H1 (cell line): ENCODE measurements around the gene DOK1. TPM values are rescaled to one million over a fixed set of nuclear protein-coding genes. Genes with fewer than 3 reads are reported as not detected.

Source experiments
- CTCF ChIA-PET: fragments of 300-600 bp; sonication (Branson Sonifier 250); formaldehyde crosslinking; loops from one replicate; lab custom pipeline; 2021; ENCODE audit not compliant: partially characterized antibody; lab: Charles Lee
- POLR2A ChIA-PET: fragments of 300-600 bp; sonication (Branson Sonifier 250); formaldehyde crosslinking; loops from one replicate; lab custom pipeline; 2021; ENCODE audit warnings: inconsistent platforms; ENCODE audit not compliant: partially characterized antibody; lab: Charles Lee
- DNase-seq, 2 experiments: peaks; one replicate each; pipeline versions ENCODE4 v3.0.0 to v3.0.0-alpha.2; 2010 to 2022; ENCODE audit warnings: low spot score in 2 of 2, low read depth in 1 of 2, mixed read lengths in 1 of 2
- FAIRE-seq: peaks from 2 replicates; lab custom pipeline; 2011; peaks lifted over from hg19 to GRCh38; lab: Jason Lieb, UNC
- H2AFZ ChIP-seq: 2 replicates; pipeline ENCODE4 v1.8.1; 2012; ENCODE audit warnings: low read length, inconsistent platforms
- H2AK5ac ChIP-seq: 2 replicates; pipeline ENCODE4 v1.6.1; 2013; ENCODE audit warnings: low read depth, low read length
- H2BK120ac ChIP-seq: replicated peaks from 2 replicates; pipeline ENCODE3; 2013; ENCODE audit warnings: low read depth, low read length, inconsistent platforms
- H2BK12ac ChIP-seq: 2 replicates; pipeline ENCODE4 v1.6.1; 2013; ENCODE audit warnings: low read depth, low read length
- H2BK15ac ChIP-seq: 2 replicates; pipeline ENCODE4 v1.6.1; 2013; ENCODE audit warnings: low read length
- H2BK20ac ChIP-seq: 2 replicates; pipeline ENCODE4 v1.6.1; 2013; ENCODE audit warnings: low read length
- H2BK5ac ChIP-seq: 2 replicates; pipeline ENCODE4 v1.6.1; 2013; ENCODE audit warnings: low read depth, low read length
- H3K14ac ChIP-seq: 2 replicates; pipeline ENCODE4 v1.6.1; 2013; ENCODE audit warnings: inconsistent platforms; ENCODE audit not compliant: insufficient read length
- H3K18ac ChIP-seq: 2 replicates; pipeline ENCODE4 v1.6.1; 2013; ENCODE audit warnings: low read length; ENCODE audit errors: extremely low read depth
- H3K23ac ChIP-seq: 2 replicates; pipeline ENCODE4 v1.6.1; 2013; ENCODE audit warnings: inconsistent platforms; ENCODE audit not compliant: insufficient read length
- H3K23me2 ChIP-seq: 2 replicates; pipeline ENCODE4 v1.6.1; 2013; ENCODE audit warnings: low read depth, low read length
- H3K27ac ChIP-seq: 2 replicates; pipeline ENCODE4 v1.6.1; 2011; ENCODE audit warnings: low read depth, low read length, inconsistent platforms
- H3K27me3 ChIP-seq, 4 experiments: replicated peaks in 1 of 4; 1 replicate in 1 of 4; 2 replicates in 3 of 4; pipeline versions ENCODE4 v1.6.1 to v1.8.1; 2011 to 2013; ENCODE audit warnings: low read length in 3 of 4, mild to moderate bottlenecking in 3 of 4, inconsistent platforms in 2 of 4, mixed read lengths in 2 of 4, moderate library complexity in 1 of 4; ENCODE audit not compliant: control insufficient read depth in 3 of 4, insufficient read depth in 3 of 4; ENCODE audit errors: extremely low read depth in 1 of 4
- H3K36me3 ChIP-seq, 4 experiments: 2 replicates each; pipeline versions ENCODE4 v1.6.1 to v1.8.1; 2011 to 2013; ENCODE audit warnings: mild to moderate bottlenecking in 4 of 4, low read length in 3 of 4, moderate library complexity in 2 of 4, control low read depth in 1 of 4, inconsistent platforms in 1 of 4; ENCODE audit not compliant: insufficient read depth in 4 of 4, control insufficient read depth in 2 of 4
- H3K4ac ChIP-seq: replicated peaks from 2 replicates; pipeline ENCODE3; 2013; ENCODE audit warnings: low read length, low read depth, mixed read lengths, inconsistent platforms; ENCODE audit not compliant: insufficient read length
- H3K4me1 ChIP-seq, 4 experiments: replicated peaks in 1 of 4; 1 replicate in 1 of 4; 2 replicates in 3 of 4; pipeline versions ENCODE4 v1.6.1 to v1.8.1; 2011 to 2013; ENCODE audit warnings: low read length in 3 of 4, inconsistent platforms in 2 of 4, mixed read lengths in 1 of 4; ENCODE audit not compliant: insufficient read depth in 4 of 4, control insufficient read depth in 3 of 4
- H3K4me2 ChIP-seq, 2 experiments: 2 replicates each; pipeline versions ENCODE4 v1.6.1 to v1.8.1; 2011 to 2013; ENCODE audit warnings: low read depth in 2 of 2, low read length in 2 of 2, control low read depth in 1 of 2, inconsistent platforms in 1 of 2, mild to moderate bottlenecking in 1 of 2; ENCODE audit not compliant: insufficient read depth in 1 of 2
- H3K4me3 ChIP-seq, 4 experiments: fragments of 200-600, 300-600 bp in 1 of 4; sonication (generic), shearing (Covaris generic), sonication (Bioruptor Twin) in 1 of 4; 2 replicates each; pipeline versions ENCODE4 v1.5.1 to v1.8.1; 2011 to 2016; ENCODE audit warnings: low read length in 4 of 4, low read depth in 3 of 4, control low read depth in 2 of 4, inconsistent platforms in 2 of 4, mild to moderate bottlenecking in 2 of 4, mixed read lengths in 1 of 4, moderate library complexity in 1 of 4; ENCODE audit not compliant: insufficient read depth in 2 of 4; ENCODE audit errors: extremely low read depth in 1 of 4
- H3K56ac ChIP-seq: replicated peaks from 2 replicates; pipeline ENCODE3; 2013; ENCODE audit warnings: low read depth, mild to moderate bottlenecking, mixed read lengths, low read length, inconsistent platforms; ENCODE audit not compliant: insufficient read length
- H3K79me1 ChIP-seq: 2 replicates; pipeline ENCODE4 v1.6.1; 2013; ENCODE audit warnings: low read depth, low read length, control low read depth
- H3K79me2 ChIP-seq, 2 experiments: 2 replicates each; pipeline versions ENCODE4 v1.6.1 to v1.8.1; 2012 to 2013; ENCODE audit warnings: low read length in 2 of 2, mild to moderate bottlenecking in 2 of 2, inconsistent platforms in 1 of 2; ENCODE audit not compliant: insufficient read depth in 2 of 2, control insufficient read depth in 1 of 2
- H3K9ac ChIP-seq, 4 experiments: replicated peaks in 1 of 4; 1 replicate in 1 of 4; 2 replicates in 3 of 4; pipeline versions ENCODE4 v1.6.1 to v1.8.1; 2011 to 2013; ENCODE audit warnings: low read depth in 3 of 4, low read length in 3 of 4, control low read depth in 2 of 4, mild to moderate bottlenecking in 2 of 4, moderate library complexity in 2 of 4, inconsistent platforms in 1 of 4; ENCODE audit errors: extremely low read depth in 1 of 4
- H3K9me3 ChIP-seq, 2 experiments: 2 replicates each; pipeline versions ENCODE4 v1.6.1 to v1.8.1; 2012 to 2013; ENCODE audit warnings: mild to moderate bottlenecking in 2 of 2, moderate library complexity in 2 of 2, control low read depth in 1 of 2, inconsistent platforms in 1 of 2, low read depth in 1 of 2, low read length in 1 of 2, mixed read lengths in 1 of 2; ENCODE audit not compliant: insufficient read depth in 2 of 2
- H4K20me1 ChIP-seq, 2 experiments: replicated peaks in 1 of 2; 2 replicates each; pipeline versions ENCODE3 to v1.8.1; 2011 to 2013; ENCODE audit warnings: inconsistent platforms in 2 of 2, low read length in 2 of 2, mild to moderate bottlenecking in 1 of 2; ENCODE audit not compliant: insufficient read depth in 2 of 2, control insufficient read depth in 1 of 2
- H4K5ac ChIP-seq: 2 replicates; pipeline ENCODE4 v1.6.1; 2013; ENCODE audit warnings: low read length, low read depth, mixed read lengths, inconsistent platforms; ENCODE audit not compliant: insufficient read length
- H4K8ac ChIP-seq: 2 replicates; pipeline ENCODE4 v1.8.0; 2013; ENCODE audit warnings: mild to moderate bottlenecking, moderate library complexity, low read length, inconsistent platforms; ENCODE audit not compliant: insufficient read depth; ENCODE audit errors: extremely low read depth
- H4K91ac ChIP-seq: replicated peaks from 2 replicates; pipeline ENCODE3; 2013; ENCODE audit warnings: low read length, mixed read lengths, inconsistent platforms; ENCODE audit not compliant: insufficient read length
- NRF1 ChIP-seq: IDR thresholded peaks from 2 replicates; pipeline ENCODE4 v1.6.1; 2011; ENCODE audit warnings: mild to moderate bottlenecking, low read depth, low read length, improper control_type of control experiment
- SIRT6 ChIP-seq: IDR thresholded peaks from one replicate; pipeline ENCODE4 v1.7.1; 2012; ENCODE audit warnings: low read length, inconsistent platforms
- WGBS, 2 experiments: shearing (Covaris generic) in 1 of 2; methylation state at CpG; one replicate each; pipeline versions ENCODE4 v1.1.6 to v1.1.7; 2013 to 2015; ENCODE audit warnings: low lambda C conversion rate in 2 of 2, mixed read lengths in 2 of 2, inconsistent platforms in 1 of 2, low coverage in 1 of 2, missing lambda C conversion rate in 1 of 2; ENCODE audit not compliant: insufficient replicate concordance in 2 of 2, insufficient coverage in 1 of 2, insufficient read length in 1 of 2; ENCODE audit errors: extremely low coverage in 1 of 2, missing lambda C conversion rate in 1 of 2; 5-methylcytosine and 5-hydroxymethylcytosine counted together
- polyA plus RNA-seq, 7 experiments: library from polyadenylated mRNA; depleted of rRNA in 3 of 7; stranded (reverse) in 5 of 7; unstranded in 2 of 7; fragments of >200 nt in 5 of 7; fragments of 200-250 nt in 2 of 7; gene quantifications; 1 replicate in 5 of 7; 2 replicates in 1 of 7; 4 replicates in 1 of 7; pipeline versions ENCODE4 v1.2.1 to v1.2.3, GENCODE V29; 2011 to 2013; ENCODE audit warnings: missing spikeins in 2 of 7, mixed read lengths in 2 of 7
- total RNA-seq: library from RNA; stranded (reverse); fragmentation: NEBNext Ultra II Directional; extraction: Animal tissue kit (Norgen Biotek cat#: 25700); gene quantifications from 2 replicates; pipeline ENCODE4 v1.2.1, GENCODE V29; 2021

The DOK1 gene
- total and polyA plus RNA-seq, 2 of the 8 experiments (the other 6 are each of a cell fraction or from before 2014, with no cell fraction given), result 11.0 to 14.3 TPM

DNA sequence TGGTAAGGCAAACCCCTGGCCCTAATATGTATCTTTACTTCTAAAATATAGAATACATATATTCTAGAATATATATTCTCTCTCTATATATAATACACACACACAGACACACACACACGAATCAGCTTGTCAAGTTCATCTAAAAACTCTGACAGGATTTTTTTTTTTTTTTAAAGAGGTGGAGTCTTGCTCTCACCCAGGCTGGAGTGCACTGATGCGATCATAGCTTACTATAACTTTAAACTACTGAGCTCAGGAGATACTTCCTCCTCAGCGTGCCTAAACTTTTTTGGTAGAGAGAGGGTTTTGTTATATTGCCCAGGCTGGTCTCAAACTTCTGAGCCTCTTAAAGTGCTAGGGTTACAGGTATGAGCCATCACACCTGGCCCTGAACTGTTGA is 45.2 kb downstream of the DOK1 start:
- Histone ChIP-seq H4K5ac (no peak overlapping the region), H3K27me3 (peaks cover 0 to 2% (median 0%) of the 10 kb centered on the region in 4 experiments; a peak in 1 of 7 replicates)
- 83% methylated on average over 3 of the region's 3 CpGs; no CpG with 5 or more reads in 1 of the 2 experiments for WGBS, 2 experiments

More for the DNA sequence above, 45.2 kb downstream of the DOK1 start:
- no peak overlapping the region for H3K4me3 ChIP-seq
- no peaks in the 10 kb centered on the region for H4K20me1 ChIP-seq
- no peak overlapping the region for H4K8ac ChIP-seq
- no peak overlapping the region for H3K23ac ChIP-seq
- FAIRE-seq, result no peak
- H3K9ac ChIP-seq, result no peak overlapping the region
- POLR2A ChIA-PET, result interaction anchor here (0.9 kb wide), 1 partner anchor 10 kb away, joined by 3 read pairs; no protein-coding TSS in a partner anchor
- H2BK12ac ChIP-seq, result no peak overlapping the region
- H2AK5ac ChIP-seq, result no peak overlapping the region
- H3K79me2 ChIP-seq, result no peaks in the 10 kb centered on the region
- H2AFZ ChIP-seq, result no peak overlapping the region
- no peak for DNase-seq
- no peak overlapping the region for H2BK120ac ChIP-seq
- H3K18ac ChIP-seq, result no peak overlapping the region
- no peak overlapping the region for H2BK5ac ChIP-seq
- no peak overlapping the region for H4K91ac ChIP-seq
- H3K4me1 ChIP-seq, result no peaks in the 10 kb centered on the region
- no peak overlapping the region for H2BK15ac ChIP-seq
- no peak overlapping the region for H3K14ac ChIP-seq
- H3K4ac ChIP-seq, result no peak overlapping the region
- H3K79me1 ChIP-seq, result no peaks in the 10 kb centered on the region
- H3K4me2 ChIP-seq, result no peak overlapping the region
- H3K27ac ChIP-seq, result no peak overlapping the region
- no peaks in the 10 kb centered on the region for H3K36me3 ChIP-seq
- peaks cover 2% of the 10 kb centered on the region; the same call in 1 of the 2 replicates for H3K23me2 ChIP-seq
- TF ChIP-seq NRF1 (no peak), SIRT6 (no peak)
- CTCF ChIA-PET, result interaction anchor here (6.4 kb wide), 1 partner anchor 12 kb away, joined by 50 read pairs; no protein-coding TSS in a partner anchor
- no peak overlapping the region for H3K56ac ChIP-seq
- no peak overlapping the region for H2BK20ac ChIP-seq
- H3K9me3 ChIP-seq, result no peaks in the 10 kb centered on the region
